K562 (cell line): Measurements from ENCODE around the gene SOX15. TPM values are rescaled to one million over a fixed set of nuclear protein-coding genes. Genes with fewer than 3 reads are reported as not detected.

Source experiments
- CUX1 ChIP-seq: fragments of 200-800 bp; sonication (Bioruptor generic); IDR thresholded peaks from 2 replicates; pipeline ENCODE4 v1.6.1; 2016; ENCODE audit warnings: missing genetic modification characterization, missing compliant biosample characterization
- FOXA1 ChIP-seq: fragments of 450-650 bp; IDR thresholded peaks from 2 replicates; pipeline ENCODE4 v1.6.1; 2016; ENCODE audit warnings: mild to moderate bottlenecking, borderline replicate concordance
- FOXA3 ChIP-seq, 2 experiments: fragments of 450-650 bp in 1 of 2; sonication (generic) in 1 of 2; formaldehyde crosslinking; IDR thresholded peaks in 1 of 2; conservative IDR thresholded peaks in 1 of 2; 2 replicates each; pipeline versions ENCODE4 v1.4.0 to v1.8.0; 2020 to 2022; ENCODE audit warnings: mild to moderate bottlenecking in 2 of 2, missing genetic modification reagents in 1 of 2
- FOXJ2 ChIP-seq: fragments of 200-800 bp; sonication (Bioruptor generic); IDR thresholded peaks from 2 replicates; pipeline ENCODE4 v1.6.1; 2016; ENCODE audit warnings: missing genetic modification characterization, missing compliant biosample characterization
- FOXO4 ChIP-seq: fragments of 450-650 bp; formaldehyde crosslinking; IDR thresholded peaks from 2 replicates; pipeline ENCODE4 v1.4.0; 2020; ENCODE audit warnings: mild to moderate bottlenecking, moderate library complexity
- PCBP1 ChIP-seq: fragments of 200-400 bp; formaldehyde crosslinking; IDR thresholded peaks from 2 replicates; pipeline ENCODE4 v1.6.1; 2018; ENCODE audit warnings: mild to moderate bottlenecking, low read depth, low read length; ENCODE audit not compliant: poor library complexity, severe bottlenecking
- RBFOX2 ChIP-seq: fragments of 200-400 bp; formaldehyde crosslinking; IDR thresholded peaks from 2 replicates; pipeline ENCODE4 v1.6.1; 2017; ENCODE audit warnings: low read depth, mild to moderate bottlenecking, low read length, moderate library complexity
- RBM22 ChIP-seq: fragments of 200-400 bp; formaldehyde crosslinking; IDR thresholded peaks from 2 replicates; pipeline ENCODE4 v1.6.1; 2018; ENCODE audit warnings: low read length, low read depth; ENCODE audit not compliant: poor library complexity, severe bottlenecking
- STAT5A ChIP-seq: IDR thresholded peaks from 2 replicates; pipeline ENCODE4 v1.6.1; 2012; ENCODE audit warnings: low read length, inconsistent platforms, borderline replicate concordance
- TCF7 ChIP-seq: sonication (generic); IDR thresholded peaks from 2 replicates; pipeline ENCODE4 v1.6.1; 2016; ENCODE audit warnings: antibody characterized with exemption, borderline replicate concordance
- U2AF2 ChIP-seq: fragments of 200-400 bp; formaldehyde crosslinking; optimal IDR thresholded peaks from 2 replicates; pipeline ENCODE3; 2017; ENCODE audit warnings: low read depth, mild to moderate bottlenecking, low read length
- ZFP1 ChIP-seq: fragments of 450-650 bp; formaldehyde crosslinking; IDR thresholded peaks from 2 replicates; pipeline ENCODE4 v1.4.0; 2020; ENCODE audit warnings: mild to moderate bottlenecking, mixed read lengths
- ZNF124 ChIP-seq: sonication (generic); formaldehyde crosslinking; IDR thresholded peaks from 2 replicates; pipeline ENCODE4 v1.8.1; 2022; ENCODE audit warnings: missing genetic modification reagents
- ZNF507 ChIP-seq: conservative IDR thresholded peaks from 2 replicates; pipeline ENCODE4 v1.6.1; 2017; ENCODE audit warnings: missing genetic modification characterization, missing compliant biosample characterization
- polyA plus RNA-seq, 8 experiments: library from polyadenylated mRNA; depleted of rRNA in 4 of 8; stranded (reverse) in 5 of 8; unstranded in 3 of 8; fragments of >200 nt; fragmentation: Nextera tagmentation in 2 of 8; fragmentation: Illumina TruSeq in 1 of 8; extraction: Ambion mirVana in 2 of 8; extraction: Trizol in 1 of 8; gene quantifications; 2 replicates each; pipeline versions ENCODE4 v1.2.1 to v1.2.3, GENCODE V29; 2011 to 2014; ENCODE audit warnings: inconsistent platforms in 1 of 8, missing spikeins in 1 of 8
- total RNA-seq, 7 experiments: library from RNA; depleted of rRNA in 6 of 7; stranded (reverse); fragments of >200 nt in 6 of 7; fragmentation: Illumina TruSeq in 2 of 7; extraction: Trizol in 2 of 7; gene quantifications; 2 replicates each; pipeline versions ENCODE4 v1.2.1 to v1.2.3, GENCODE V29; 2011 to 2021; ENCODE audit warnings: low replicate concordance in 1 of 7
- TF ChIP-seq, protein P1 (sequence below): fragments of 450-650 bp; conservative IDR thresholded peaks from 2 replicates; pipeline ENCODE4 v1.6.1; 2016; ENCODE audit warnings: missing genetic modification characterization, low read depth, mild to moderate bottlenecking, missing compliant biosample characterization, moderate library complexity
- TF ChIP-seq, protein P2 (sequence below), 2 experiments: fragments of 450-650 bp; conservative IDR thresholded peaks; 2 replicates each; pipeline ENCODE4 v1.6.1; 2017; ENCODE audit warnings: mild to moderate bottlenecking in 2 of 2, moderate library complexity in 2 of 2

The SOX15 gene
- total and polyA plus RNA-seq, 9 of the 15 experiments (the other 6 are each of a cell fraction or from before 2014, with no cell fraction given): 0.07 to 0.33 (median 0.19) TPM; not detected in 5

- TF ChIP-seq RBM22: peak; percentile 44
- no peak for TF ChIP-seq TCF7
- TF ChIP-seq ZNF124 (CRISPR knock-in tag): no peak
- TF ChIP-seq FOXA1: no peak
- no peak for TF ChIP-seq ZFP1
- no peak for TF ChIP-seq FOXO4 (CRISPR knock-in tag)
- TF ChIP-seq CUX1: no peak
- TF ChIP-seq PCBP1: no peak
- no peak for TF ChIP-seq U2AF2
- TF ChIP-seq, protein P1, sequence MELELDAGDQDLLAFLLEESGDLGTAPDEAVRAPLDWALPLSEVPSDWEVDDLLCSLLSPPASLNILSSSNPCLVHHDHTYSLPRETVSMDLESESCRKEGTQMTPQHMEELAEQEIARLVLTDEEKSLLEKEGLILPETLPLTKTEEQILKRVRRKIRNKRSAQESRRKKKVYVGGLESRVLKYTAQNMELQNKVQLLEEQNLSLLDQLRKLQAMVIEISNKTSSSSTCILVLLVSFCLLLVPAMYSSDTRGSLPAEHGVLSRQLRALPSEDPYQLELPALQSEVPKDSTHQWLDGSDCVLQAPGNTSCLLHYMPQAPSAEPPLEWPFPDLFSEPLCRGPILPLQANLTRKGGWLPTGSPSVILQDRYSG (tag): 0 out of 2 replicates have a peak, but pooled peaks have one; percentile 27
- TF ChIP-seq, protein P2, sequence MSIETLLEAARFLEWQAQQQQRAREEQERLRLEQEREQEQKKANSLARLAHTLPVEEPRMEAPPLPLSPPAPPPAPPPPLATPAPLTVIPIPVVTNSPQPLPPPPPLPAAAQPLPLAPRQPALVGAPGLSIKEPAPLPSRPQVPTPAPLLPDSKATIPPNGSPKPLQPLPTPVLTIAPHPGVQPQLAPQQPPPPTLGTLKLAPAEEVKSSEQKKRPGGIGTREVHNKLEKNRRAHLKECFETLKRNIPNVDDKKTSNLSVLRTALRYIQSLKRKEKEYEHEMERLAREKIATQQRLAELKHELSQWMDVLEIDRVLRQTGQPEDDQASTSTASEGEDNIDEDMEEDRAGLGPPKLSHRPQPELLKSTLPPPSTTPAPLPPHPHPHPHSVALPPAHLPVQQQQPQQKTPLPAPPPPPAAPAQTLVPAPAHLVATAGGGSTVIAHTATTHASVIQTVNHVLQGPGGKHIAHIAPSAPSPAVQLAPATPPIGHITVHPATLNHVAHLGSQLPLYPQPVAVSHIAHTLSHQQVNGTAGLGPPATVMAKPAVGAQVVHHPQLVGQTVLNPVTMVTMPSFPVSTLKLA (conservative IDR thresholded peaks at IDR 0.05): no peak
- no peak for TF ChIP-seq FOXJ2
- no peak for TF ChIP-seq STAT5A
- no peak for TF ChIP-seq ZNF507 (tag)
- peak; percentile 70 for TF ChIP-seq RBFOX2
- TF ChIP-seq FOXA3 (CRISPR knock-in tag; conservative IDR thresholded peaks at IDR 0.05 in 1 of 2, IDR thresholded peaks at IDR 0.05 in 1 of 2): no peak
These were observed 9.9 kb downstream of the SOX15 start (continued) for GRCh38 chr17:7579834-7580603.
